ENCODE data around the gene HEPHL1.

- TF ChIP-seq CTCF (IDR thresholded peaks at IDR 0.05) (no peak), ZFX (IDR thresholded peaks at IDR 0.05; ENCODE audit: borderline replicate concordance) (no peak)
Measured at GRCh38 chr11:93972790-93973189, 48.4 kb upstream of the HEPHL1 start.
